NCI-H1417 (cell line): Measurements from ENCODE around the gene S100B.

Source experiments
- DNase-seq, 3 experiments: peaks; one replicate each; lab custom pipeline; 2025; lab: John Stamatoyannopoulos, UW

The S100B gene

GRCh38 chr21:46627726-46628125 is 22.8 kb upstream of the S100B start:
- DNase-seq, result no peak

- DNase-seq, result no peak
Observed at GRCh38 chr21:46626975-46627501, 22.2 kb upstream of the S100B start.

GRCh38 chr21:46626536-46626935 is 21.7 kb upstream of the S100B start:
- no peak for DNase-seq

GRCh38 chr21:46625759-46626158 is 20.9 kb upstream of the S100B start:
- DNase-seq, result no peak

DNA sequence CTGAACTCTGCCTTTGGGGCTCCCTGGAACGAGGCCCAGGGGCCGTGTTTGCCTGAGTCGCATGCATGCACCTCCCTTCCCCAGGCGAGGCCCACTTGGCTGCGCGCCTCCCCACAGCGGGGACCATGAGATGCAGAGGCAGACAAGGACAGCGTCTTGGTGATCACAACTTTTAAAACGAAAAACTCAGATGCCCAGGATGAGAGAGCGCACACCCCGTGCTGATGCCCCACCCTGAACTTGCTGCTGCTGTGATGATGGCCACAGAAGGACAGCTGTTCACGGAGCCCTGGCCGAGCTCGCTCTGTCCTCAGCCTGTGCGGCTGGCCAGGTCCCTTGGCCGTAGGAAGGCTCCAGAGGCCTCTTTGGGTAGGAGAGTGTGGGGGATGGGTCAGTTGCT is 19.2 kb upstream of the S100B start:
- no peak for DNase-seq

GRCh38 chr21:46622226-46622625 is 17.3 kb upstream of the S100B start:
- DNase-seq, result no peak

DNA sequence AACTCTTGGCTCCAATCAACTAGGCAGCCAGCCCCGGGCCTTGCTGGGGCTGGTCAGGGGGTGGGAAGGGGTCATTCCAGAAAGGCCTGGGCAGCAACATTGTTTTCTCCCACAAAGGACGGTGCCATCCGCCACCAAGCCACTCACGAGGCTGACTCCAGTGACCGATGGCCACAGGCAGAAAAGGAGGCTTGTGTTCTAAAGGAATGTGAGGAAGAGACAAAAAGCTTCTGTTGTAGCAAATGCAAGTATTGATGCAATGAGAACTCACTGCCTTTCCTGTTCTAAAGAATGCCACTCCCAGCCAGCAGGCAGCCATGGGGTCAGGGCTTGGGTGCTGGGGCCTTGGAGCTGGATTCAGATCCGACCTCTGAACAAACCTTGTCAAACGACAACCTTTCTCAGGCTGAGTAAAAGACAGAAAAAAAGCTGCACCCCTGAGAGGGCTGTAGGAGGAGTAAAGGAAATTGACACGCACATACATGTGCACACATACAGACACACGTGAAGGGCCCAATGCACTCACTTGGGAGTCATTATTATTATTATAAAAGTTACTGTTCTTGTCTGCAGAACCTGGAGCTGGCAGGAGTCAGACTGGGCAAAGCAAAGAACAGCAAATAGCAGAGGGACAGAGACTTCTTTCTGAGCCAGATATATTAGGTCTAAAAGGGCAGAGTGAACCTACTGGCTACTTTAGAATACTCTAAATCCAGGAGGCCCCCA is 16.7 kb upstream of the S100B start:
- no peak for DNase-seq

DNA sequence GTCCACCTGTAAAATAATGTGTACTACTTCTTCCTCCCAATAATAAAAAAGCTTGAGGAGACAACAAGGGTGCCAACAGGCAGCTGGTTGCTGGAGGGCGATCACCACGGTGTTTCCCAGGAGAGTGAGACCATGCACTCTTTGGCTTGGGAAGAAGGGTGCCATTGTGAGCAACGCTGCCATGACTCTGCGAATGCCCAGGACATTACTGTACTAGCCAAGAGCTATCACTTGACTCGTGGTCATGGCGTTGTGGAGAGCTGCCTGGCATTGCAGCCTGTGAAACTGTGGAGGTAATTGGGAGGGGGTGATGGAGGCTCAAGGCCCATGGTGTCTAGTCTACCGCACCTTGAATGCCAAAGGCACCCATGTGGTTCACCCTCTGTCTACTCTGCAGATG is 16.0 kb upstream of the S100B start:
- no peak for DNase-seq

DNA sequence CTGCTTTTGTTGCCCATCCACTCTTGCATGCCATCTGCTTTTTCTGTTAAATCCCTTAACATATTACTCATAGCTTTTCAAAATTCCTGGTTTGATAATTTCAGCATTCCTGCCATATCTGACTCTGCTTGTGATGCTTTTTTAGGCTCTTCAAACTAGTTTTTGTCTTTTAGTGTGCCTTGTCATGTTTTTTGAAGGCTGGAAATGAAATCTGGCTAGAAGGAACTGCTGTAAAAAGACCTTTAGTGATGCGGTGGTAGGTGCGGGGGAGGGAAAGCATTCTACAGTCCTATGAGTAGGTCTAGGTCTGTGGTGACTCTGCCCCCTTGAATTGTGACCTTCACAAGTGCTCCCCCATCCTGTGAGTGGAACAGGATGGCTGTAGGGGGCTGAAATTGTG is 15.0 kb upstream of the S100B start:
- no peak for DNase-seq

GRCh38 chr21:46618738-46619379 is 14.0 kb upstream of the S100B start:
- no peak for DNase-seq

DNA sequence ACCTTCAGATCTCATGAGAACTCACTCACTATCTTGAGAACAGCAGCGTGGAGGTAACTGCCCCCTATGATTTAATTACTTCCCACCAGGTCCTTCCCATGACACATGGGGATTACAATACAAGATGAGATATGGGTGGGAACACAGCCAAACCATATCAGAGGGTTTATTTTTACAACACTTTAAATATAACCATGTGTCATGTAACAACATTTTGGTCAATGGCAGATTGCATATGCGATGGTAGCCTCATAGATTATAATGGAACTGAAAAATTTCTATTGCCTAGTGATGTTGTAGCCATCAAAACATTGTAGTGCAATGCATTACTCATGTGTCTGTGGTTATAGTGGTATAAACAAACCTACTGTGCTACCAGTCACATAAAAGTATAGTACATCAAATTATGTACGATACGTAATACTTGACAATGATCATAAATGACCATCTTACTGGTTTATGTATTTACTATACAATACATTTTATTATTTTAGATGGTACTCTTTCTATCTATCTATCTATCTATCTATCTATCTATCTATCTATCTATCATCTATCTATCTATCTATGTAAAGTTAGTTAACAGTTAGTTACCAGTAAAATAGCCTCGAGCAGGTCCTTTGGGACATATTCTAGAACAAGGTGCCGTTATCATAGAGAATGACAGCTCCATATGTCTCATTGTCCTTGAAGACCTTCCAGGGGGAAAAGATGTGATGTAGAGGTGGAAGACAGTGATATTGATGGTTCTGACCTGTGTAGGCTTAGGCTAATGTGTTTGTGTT is 12.6 kb upstream of the S100B start:
- no peak for DNase-seq

DNA sequence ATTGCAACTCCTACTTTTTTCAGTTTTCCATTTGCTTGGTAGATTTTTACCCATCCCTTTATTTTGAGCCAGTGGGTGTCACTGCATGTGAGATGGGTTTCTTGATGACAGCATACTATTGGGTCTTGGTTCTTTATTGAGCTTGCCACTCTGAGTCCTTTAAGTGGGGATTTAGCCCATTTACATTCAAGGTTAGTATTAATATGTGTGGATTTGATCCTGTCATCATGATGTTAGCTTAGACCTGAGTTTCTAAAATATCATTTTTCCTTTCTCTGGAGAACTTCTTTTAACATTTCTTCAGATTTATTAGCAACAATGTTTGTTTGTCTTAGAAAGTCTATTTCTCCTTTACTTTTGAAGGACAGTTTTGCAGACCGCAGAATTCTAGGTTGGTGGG is 11.8 kb upstream of the S100B start:
- no peak for DNase-seq

DNA sequence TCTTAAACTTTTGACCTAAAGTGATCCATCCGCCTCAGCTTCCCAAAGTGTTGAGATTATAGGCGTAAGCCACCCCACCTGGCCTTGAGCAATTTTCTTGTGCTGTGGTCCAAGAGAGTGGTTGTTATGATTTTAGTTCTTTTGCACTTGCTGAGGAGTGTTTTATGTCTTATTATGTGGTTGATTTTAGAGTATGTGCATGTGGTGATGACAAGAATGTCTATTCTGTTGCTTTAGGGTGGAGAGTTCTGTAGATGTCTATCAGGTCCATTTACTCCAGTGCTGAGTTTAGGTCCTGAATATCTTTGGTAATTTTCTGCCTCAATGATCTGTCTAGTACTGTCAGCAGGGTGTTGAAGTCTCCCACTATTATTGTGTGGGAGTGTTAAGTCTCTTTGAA is 11.2 kb upstream of the S100B start:
- no peak for DNase-seq

GRCh38 chr21:46613391-46613790 is 8.5 kb upstream of the S100B start:
- DNase-seq, result no peak

DNA sequence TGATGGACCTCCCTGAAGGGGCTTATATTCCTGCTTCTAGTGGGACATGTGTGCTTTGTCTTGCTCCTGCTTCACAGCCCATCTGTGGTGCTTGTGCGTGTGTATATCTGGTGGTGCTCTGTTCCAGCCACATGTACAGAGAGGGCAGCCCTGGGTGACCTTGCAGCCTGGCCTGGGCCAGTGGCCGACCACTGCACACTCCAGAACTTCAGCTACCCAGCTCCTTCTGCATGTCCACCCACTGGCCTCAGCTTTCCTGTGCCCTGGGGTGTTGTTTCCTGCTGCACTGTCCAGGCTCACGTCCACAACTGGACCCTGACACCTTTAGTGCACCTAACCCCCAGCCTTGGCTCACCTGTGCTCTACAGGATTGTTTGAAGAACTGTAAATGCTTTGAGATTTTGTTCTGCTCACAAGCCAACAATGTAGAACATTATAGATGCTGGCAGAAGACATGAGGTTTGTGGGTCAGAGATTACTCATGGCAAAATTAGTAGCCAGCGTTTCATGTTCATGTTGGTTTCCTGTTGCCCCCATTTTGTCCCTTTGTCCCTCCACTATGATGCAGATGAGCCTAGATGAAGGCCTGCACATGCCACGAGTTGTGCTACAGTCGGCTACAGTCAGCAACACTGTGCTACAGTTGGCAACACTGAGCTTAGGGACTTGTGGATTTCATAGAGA is 5.3 kb upstream of the S100B start:
- DNase-seq, result no peak

- no peak for DNase-seq
Observed at GRCh38 chr21:46608672-46609111, 3.8 kb upstream of the S100B start.

GRCh38 chr21:46607636-46608035 is 2.8 kb upstream of the S100B start:
- DNase-seq, result no peak

- DNase-seq, result no peak
Observed at GRCh38 chr21:46606427-46606813, 1.5 kb upstream of the S100B start.

- DNase-seq, result no peak
Observed at GRCh38 chr21:46605767-46606426, 1.0 kb upstream of the S100B start.

DNA sequence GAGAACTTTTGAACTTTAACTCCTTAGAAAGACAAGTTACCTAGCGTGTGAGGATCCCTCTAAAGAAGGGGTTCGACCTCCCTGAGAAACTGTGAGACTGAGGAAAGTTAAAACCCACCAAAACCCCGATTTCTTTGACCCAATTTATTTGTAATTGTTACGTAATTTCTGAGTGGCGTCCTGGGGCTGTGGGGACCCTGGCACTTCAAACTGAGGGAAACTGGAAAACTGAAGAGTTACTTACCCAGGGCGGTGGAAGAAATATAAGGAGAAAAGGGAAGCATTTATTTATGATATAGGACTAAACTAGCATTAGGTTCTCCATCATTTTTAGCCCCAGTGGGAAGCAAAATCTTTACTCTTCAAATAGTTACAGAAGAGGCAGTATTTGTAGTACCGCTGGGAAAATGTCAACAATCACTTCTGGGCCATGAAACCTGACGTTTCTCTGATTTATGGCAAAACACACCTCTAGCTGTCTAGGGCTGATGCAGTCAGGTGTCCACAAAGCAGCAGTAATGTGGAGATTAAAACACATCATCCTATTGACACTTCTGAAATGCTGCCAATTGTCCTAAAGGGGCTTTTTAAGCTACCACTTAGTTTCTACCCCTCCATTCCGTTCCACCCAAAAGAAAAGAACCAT is 430 bp downstream of the S100B start:
- peak; percentile 51 to 84 (median 74) for DNase-seq

GRCh38 chr21:46603228-46603627 is 1.7 kb downstream of the S100B start:
- DNase-seq, result no peak
